ENCODE data around the gene SLC7A9.

DNA sequence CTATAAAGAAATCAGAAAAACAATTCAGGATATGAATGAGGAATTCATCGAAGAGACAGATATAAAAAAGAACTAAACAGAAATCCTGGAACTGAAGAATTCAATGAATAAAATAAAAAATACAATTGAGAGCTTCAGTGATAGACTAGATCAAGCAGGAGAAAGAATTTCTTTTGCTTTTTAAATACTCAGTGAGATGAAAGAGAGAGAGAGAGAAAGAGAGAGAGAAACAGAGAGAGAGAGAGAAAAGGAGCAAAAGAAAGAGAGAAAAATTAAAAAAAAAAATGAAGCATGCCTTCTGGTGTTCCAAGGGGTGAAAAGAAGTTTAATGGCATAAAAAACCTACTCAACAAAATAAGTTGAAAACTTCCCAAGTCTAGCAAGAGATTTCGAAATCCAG is 22.0 kb upstream of the SLC7A9 start:
- TF ChIP-seq CTCF (IDR thresholded peaks at IDR 0.05; ENCODE audit: poor library complexity, severe bottlenecking), result no peak
- no peak for TF ChIP-seq POLR2AphosphoS5 (IDR thresholded peaks at IDR 0.05)
- TF ChIP-seq EZH2 (IDR thresholded peaks at IDR 0.05; ENCODE audit: borderline replicate concordance, insufficient read depth, low read length, poor library complexity, severe bottlenecking), result no peak
- TF ChIP-seq SMC3 (conservative IDR thresholded peaks at IDR 0.05; ENCODE audit: poor library complexity), result no peak
- TF ChIP-seq MXI1 (conservative IDR thresholded peaks at IDR 0.05; ENCODE audit: poor library complexity, severe bottlenecking), result no peak
- TF ChIP-seq EP300 (conservative IDR thresholded peaks at IDR 0.05; ENCODE audit: poor library complexity, severe bottlenecking), result no peak
- TF ChIP-seq TAF1 (IDR thresholded peaks at IDR 0.05; ENCODE audit: low read depth), result no peak
- no peak for TF ChIP-seq RAD21 (conservative IDR thresholded peaks at IDR 0.05)

Data from neural cell (in vitro differentiated cells).